Activated CD8-positive, alpha-beta memory T cell treated with anti-CD3 and anti-CD28 coated beads for 1 hour (primary cell): ENCODE measurements around the gene SRRM1.
"Not testable (repeated sequence)": the region's sequence is repeated elsewhere in the genome, so short reads cannot be mapped to it uniquely, and the experiment has no call there.

ENCODE experiments used
- DNase-seq, 2 donors: peaks; one replicate each; pipeline ENCODE4 v3.0.0-alpha.2; 2020; ENCODE audit warnings: low read depth in 1 of 2; ENCODE audit errors: extremely low read depth in 1 of 2

Gene SRRM1

GRCh38 chr1:24692351-24692980 lies 49.4 kb downstream of the SRRM1 start:
- DNase-seq: no peak

GRCh38 chr1:24693827-24694379 lies 50.8 kb downstream of the SRRM1 start:
- no peak for DNase-seq

- no peak for DNase-seq
These were observed 51.3 kb downstream of the SRRM1 start for GRCh38 chr1:24694380-24694843.

- no peak for DNase-seq
These were observed 52.3 kb downstream of the SRRM1 start for GRCh38 chr1:24695202-24695974.

GRCh38 chr1:24696041-24696755 lies 53.1 kb downstream of the SRRM1 start:
- no peak for DNase-seq

GRCh38 chr1:24696756-24697330 lies 53.7 kb downstream of the SRRM1 start:
- no peak for DNase-seq

- DNase-seq: not testable (repeated sequence)
These were observed 54.4 kb downstream of the SRRM1 start for GRCh38 chr1:24697453-24698001.

GRCh38 chr1:24698326-24698725 lies 55.2 kb downstream of the SRRM1 start:
- not testable (repeated sequence) for DNase-seq

GRCh38 chr1:24699628-24700027 lies 56.5 kb downstream of the SRRM1 start:
- DNase-seq: no peak

GRCh38 chr1:24702511-24703293 lies 59.6 kb downstream of the SRRM1 start:
- no peak for DNase-seq

GRCh38 chr1:24704411-24705259 lies 61.5 kb downstream of the SRRM1 start:
- no peak for DNase-seq

GRCh38 chr1:24705260-24706073 lies 62.4 kb downstream of the SRRM1 start:
- no peak for DNase-seq

- not testable (repeated sequence) for DNase-seq
These were observed 62.9 kb downstream of the SRRM1 start for GRCh38 chr1:24706074-24706389.

GRCh38 chr1:24707687-24708086 lies 64.6 kb downstream of the SRRM1 start:
- no peak for DNase-seq

- DNase-seq: no peak
These were observed 65.8 kb downstream of the SRRM1 start for GRCh38 chr1:24708938-24709337.

- DNase-seq: no peak
These were observed 66.8 kb downstream of the SRRM1 start for GRCh38 chr1:24709791-24710441.

- no peak for DNase-seq
These were observed 68.2 kb downstream of the SRRM1 start for GRCh38 chr1:24711329-24711728.

GRCh38 chr1:24713176-24713575 lies 70.1 kb downstream of the SRRM1 start:
- DNase-seq: no peak
